NCI-H1417 treated with DMSO at 0.1 percent for 48 hours (cell line): ENCODE data around the gene SDR42E1.

Source experiments
- DNase-seq: peaks from one replicate; lab custom pipeline; 2025; lab: John Stamatoyannopoulos, UW

The SDR42E1 gene, protein sequence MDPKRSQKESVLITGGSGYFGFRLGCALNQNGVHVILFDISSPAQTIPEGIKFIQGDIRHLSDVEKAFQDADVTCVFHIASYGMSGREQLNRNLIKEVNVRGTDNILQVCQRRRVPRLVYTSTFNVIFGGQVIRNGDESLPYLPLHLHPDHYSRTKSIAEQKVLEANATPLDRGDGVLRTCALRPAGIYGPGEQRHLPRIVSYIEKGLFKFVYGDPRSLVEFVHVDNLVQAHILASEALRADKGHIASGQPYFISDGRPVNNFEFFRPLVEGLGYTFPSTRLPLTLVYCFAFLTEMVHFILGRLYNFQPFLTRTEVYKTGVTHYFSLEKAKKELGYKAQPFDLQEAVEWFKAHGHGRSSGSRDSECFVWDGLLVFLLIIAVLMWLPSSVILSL

DNA sequence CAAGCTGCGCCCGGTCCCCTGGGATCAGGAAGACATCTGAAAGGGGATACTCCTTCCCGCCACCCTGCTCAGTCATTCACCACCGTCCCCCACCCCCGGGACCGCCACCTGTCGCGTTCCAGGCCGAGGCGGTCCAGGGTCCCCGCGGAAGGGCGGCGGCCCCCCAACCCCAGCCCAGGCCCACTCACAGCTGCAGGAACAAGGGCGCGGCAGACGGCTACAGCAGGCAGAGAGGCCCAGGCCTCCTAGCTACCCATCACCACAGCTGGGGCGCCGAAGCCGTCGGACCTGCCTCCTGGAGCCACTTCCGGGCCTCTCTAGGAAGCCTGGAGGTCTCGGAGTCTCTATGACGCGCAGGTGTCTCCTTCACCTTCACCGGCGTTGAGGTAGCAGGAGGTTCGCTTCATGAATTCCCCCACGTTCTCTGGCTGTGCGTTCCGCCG is at the start of gene SDR42E1:
Gene SDR42E1, minus strand, starts transcription at position 272 of the 443 bp plus-strand sequence. CDS start 10,612 bp downstream, outside the sequence.
- DNase-seq, result no peak

DNA sequence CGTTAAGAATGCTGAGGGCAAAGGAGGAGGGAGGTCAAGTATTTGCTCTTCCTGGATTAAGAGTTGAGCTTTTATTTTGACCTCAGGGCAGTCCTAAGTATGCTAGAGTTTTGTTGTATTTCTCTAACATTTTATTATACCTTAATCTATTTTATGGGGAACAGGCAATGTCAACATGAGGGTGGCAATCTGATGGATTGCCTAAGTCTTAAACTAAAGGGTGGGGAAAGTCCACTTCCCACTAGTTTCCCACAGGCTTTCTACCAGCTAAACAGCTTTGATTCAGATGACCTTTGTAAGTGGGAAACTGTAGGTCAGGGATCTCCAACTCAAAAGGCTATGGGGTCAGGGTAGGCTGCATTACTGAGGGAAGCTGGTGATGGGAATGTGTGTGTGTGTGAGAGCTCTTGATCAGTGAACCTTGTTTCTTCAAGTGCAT is 48.7 kb upstream of the SDR42E1 start:
- DNase-seq, result no peak

DNA sequence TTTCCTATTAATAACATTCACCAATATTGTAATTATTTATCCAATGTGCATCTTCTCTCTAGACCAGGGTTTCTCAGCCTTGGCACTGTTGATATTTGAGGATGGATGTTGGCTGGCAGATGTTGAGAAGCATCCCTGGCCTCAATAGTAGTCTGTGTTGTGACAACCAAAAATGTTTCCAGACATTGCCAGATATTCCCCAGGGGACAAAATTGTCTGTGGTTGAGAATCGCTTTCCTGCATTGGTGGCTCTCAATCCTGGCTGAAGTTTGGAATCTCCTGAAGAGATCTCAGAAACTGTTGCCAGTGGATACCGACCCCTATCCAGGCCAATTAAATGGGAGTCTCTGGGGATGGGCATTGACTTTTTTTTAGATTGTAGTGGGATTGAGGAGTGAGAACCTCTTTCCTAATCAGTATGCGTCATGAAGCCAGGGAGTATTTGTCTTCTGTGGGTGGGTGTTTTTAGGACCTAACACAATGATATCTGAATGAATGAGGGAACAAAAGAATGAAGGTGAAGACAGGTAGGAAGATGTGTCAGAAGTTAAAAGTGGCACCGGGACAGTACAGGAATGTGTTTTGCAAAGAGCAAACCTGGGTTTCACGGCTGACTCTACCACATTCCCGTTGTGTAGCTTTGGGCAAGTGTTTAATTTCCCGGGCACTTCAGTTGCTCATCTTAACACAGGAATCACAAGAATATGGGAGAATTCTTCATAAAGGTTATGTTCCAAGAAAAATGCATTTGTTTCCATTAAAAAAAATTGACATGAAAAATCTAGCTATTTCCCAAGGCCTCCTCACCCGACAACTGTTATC is 48.1 kb upstream of the SDR42E1 start:
- DNase-seq, result no peak

DNA sequence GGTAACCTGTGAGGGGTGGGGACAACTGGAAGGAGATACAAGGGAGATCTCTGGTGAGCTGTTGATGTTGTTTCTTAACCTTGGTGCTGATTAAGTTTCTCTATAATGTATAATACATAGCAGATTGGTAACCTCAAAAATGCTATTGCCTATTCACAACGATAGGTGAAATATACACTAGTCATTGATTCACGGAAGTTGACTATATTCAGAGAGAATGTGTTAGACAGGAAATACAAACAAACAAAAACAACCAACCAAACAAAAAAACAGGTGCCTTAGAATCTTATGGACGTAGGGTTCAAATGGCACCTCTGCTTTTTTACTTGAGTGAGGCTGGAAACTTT is 45.3 kb upstream of the SDR42E1 start:
- no peak for DNase-seq

DNA sequence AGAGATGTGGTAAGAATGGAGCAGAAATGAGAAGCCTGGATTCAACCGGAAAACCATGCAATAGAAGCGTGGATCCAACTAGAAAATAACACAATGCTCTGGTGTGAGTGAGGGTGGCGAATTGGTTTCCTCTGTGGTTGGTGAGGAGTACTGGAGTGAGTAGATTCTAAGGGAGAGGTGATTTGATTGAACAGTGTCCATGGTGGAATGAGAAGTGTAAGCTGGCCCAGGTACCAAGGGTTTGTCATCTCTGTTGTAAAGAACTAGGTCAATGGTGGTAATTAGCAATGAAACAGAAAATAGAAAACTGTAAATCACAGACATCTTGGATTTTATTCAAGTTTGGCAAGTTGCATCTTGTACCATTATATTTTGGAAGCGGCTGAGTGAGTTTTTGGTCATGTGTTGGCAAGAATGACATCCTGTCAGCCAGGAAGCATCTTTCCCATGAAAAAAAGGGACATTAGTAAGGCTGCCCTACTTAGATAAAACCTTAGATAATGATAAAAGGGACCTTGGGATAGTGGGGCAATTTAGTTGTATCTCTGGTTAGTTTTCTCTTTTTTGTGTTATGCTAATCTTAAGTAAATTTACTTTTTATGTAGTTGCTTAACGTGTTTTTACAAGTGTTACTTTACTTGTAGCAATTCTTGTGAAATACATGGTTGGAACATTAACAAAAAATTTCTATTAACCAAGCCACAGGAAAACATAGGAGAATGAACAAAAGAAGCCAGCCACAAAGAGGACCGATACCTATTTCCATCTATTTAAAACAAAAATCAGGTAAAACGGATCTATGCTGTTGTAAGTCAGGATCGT is 44.7 kb upstream of the SDR42E1 start:
- no peak for DNase-seq

DNA sequence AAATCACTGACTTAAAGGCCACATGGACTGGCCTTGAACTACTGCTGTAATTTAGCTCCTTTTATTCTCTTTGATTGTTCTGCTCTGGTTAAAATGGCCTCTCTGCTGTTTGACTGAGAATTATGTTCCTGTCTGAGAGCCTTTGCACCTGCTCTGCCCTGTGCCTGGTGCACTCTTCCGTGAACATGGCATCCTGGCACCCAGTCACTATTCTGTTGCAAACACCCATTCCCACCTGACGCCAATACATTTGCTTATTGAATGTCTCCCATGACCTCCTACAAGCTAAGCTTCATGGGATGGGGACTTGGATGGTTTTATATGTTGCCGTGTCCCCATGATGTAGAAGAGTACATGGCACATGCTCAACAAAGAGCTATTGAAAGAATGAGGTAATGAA is 43.8 kb upstream of the SDR42E1 start:
- DNase-seq, result no peak

DNA sequence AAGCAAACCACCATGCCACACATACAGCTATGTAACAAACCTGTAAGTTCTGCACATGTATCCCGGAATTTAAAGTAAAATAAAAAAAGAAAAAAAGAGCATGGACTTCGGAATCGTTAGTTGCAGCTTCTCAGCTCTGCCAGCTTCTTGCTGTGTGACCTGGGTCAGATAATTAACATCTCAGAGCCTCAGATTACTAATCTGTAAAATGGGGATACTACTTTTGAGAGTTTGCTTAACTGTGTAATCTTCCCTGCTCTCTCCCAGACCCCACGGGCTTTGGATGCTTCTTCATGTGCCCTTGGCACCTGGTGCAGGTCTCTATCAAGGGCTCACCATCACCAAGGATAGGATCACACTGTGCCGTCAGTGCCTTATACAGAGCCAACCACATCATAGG is 40.4 kb upstream of the SDR42E1 start:
- no peak for DNase-seq

DNA sequence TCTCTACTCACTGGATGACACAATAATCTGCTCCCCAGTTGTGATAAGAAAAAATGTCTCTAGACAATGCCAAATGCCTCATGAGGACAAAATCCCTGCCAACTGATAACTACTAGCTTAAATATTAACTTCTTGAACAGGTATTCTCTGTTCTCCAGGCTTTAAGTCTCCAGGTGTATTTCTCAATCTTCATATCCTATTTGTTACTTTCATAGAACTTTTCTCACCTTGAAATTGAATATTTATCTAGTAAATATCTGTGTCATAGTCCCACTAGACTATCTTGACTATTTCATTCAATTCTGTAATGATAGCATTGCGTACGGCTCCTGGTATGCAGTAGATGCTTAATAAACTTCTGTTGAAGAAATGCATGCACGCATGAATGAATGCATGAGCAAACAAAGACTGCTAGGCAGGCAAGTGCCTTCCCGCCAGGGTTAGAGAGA is 39.7 kb upstream of the SDR42E1 start:
- no peak for DNase-seq

DNA sequence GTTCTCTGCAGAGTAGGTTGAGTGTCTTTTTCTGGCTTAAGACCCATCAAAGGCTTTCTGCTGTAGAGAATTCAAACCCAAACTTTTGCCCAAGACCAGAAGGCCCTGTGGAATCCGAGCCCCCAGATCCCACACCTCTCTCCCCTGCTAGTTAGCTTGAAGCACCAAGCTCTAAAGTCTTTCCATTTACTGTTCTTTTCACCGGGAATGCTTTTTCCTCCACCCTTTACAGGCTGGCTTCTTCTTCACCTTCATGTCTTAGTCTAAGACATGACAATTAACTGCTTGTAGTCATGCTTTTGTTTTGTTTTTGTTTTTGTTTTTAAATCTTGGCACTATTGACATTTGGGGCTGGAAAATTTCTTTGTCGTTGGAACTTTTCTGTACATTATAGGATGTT is 39.2 kb upstream of the SDR42E1 start:
- no peak for DNase-seq

DNA sequence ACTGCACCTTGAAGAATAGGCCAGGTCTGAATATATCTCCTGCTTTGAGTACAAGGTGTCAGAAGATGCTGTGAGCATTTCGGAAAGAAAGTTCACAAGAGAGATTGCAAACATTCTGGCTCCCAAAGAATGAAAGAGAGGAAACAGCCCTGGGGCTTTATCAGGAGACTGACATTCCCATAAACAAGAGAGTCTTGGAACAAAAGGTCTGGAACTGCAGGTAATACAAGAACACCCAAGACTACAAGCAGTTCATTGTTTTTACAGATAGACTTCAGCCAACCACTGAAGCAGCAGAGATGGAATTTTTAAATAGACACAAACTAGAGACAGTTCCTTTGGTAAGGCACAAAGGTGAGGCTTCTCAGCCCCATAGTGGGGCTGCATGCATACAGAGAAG is 38.2 kb upstream of the SDR42E1 start:
- no peak for DNase-seq

DNA sequence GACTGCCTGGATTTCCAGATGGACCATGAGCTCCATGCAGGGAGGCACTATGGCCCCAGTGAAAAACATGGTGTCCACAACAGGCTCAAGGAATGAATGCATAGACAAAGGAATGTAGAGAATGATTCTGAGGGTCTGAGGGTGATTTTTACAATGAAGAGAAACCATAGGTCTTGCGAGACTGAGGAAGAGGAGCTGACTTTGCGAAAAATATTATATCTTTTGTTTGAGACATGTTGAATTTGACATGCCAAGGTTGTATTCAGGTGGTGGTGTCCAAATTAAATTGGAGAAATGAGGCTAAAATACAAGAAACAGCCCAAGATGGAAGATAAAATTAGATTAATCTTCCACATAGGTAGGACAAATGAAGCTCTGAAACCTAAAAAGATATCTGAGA is 36.5 kb upstream of the SDR42E1 start:
- DNase-seq, result no peak

DNA sequence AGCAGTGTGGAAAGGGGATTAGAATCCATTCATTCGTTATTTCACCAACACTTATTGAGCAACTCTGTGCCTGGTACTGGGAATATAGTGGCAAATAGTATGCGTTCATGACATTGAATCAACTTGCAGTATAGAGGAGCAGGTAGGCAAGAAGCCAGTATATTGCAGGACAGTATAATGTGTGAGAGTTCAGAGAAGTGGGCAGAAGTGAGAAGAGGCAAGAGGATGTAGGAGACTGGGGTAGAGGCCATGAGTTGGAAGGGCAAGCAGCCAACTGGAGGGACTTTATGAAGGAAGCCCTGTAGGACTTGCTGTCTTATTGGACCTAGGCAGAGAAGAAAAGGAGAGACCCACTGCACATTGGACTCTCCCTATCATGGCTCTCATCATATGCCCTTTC is 36.1 kb upstream of the SDR42E1 start:
- no peak for DNase-seq

DNA sequence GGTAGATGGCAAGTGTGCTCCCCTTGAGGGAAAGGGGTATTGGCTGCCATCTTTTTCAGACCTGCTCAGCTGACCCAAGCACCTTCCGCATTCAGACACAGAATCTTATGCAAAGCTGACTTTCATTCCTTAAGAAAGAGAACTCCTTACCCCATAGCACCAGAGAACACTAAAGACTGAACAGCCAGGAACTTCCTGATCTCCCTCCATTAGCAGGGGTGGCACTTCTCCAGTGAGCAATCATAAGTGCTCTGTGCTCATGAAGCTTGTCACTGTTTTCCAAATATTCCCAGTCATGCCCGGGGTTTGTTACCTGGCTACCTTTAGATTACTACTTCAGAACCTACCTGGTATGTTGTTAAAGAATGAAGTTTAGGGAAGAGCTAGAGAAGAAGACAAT is 35.7 kb upstream of the SDR42E1 start:
- DNase-seq, result no peak

DNA sequence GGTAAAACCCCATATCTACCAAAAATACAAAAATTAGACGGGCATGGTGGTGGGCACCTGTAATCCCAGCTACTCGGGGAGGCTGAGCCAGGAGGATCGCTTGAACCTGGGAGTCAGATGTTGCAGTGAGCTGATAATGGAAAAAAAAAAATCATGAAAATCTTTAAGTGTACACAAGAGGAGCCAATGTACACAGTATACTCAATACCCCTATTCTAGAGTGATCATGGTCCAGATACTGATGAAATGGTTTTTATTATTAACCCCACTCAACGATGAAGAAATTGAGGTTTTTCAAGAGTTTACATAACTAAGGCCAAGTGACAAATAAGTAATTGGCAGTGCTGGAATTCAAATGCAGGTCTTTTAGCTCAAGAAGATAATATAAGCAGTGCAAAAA is 35.3 kb upstream of the SDR42E1 start:
- no peak for DNase-seq

DNA sequence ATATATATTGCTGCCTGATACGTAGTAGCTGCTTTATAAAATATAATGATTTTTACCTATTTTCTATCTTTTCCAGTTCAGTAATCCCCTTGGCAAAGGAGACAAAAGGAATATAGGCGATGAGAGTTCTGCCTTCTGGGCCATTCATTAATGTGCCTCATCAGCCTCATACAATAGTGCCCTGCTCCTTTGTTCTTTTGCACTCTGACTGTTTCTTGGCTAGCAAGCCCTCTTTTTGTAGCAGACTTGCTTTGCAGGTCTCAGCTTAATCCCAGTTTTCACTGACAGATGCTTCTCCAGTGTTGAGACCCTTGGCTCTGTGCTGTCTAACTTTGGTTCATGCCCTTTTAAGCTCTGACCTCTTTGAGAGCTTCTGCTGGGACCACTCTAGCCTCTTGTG is 34.2 kb upstream of the SDR42E1 start:
- DNase-seq, result no peak

DNA sequence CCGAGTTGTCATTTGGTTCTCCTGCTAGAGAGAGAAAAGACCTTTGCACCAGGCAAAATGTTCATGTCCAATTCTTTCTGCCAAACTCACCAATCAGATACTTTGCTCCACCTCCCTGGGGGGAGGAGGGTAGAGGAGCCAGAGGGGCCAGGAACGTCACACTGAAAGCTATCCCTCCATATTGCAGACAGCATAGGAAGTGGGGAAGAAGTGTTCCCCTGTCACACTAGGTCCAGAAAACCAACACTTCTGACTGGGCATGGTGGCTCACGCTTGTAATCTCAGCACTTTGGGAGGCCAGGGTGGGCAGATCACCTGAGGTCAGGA is 33.3 kb upstream of the SDR42E1 start:
- DNase-seq, result no peak

DNA sequence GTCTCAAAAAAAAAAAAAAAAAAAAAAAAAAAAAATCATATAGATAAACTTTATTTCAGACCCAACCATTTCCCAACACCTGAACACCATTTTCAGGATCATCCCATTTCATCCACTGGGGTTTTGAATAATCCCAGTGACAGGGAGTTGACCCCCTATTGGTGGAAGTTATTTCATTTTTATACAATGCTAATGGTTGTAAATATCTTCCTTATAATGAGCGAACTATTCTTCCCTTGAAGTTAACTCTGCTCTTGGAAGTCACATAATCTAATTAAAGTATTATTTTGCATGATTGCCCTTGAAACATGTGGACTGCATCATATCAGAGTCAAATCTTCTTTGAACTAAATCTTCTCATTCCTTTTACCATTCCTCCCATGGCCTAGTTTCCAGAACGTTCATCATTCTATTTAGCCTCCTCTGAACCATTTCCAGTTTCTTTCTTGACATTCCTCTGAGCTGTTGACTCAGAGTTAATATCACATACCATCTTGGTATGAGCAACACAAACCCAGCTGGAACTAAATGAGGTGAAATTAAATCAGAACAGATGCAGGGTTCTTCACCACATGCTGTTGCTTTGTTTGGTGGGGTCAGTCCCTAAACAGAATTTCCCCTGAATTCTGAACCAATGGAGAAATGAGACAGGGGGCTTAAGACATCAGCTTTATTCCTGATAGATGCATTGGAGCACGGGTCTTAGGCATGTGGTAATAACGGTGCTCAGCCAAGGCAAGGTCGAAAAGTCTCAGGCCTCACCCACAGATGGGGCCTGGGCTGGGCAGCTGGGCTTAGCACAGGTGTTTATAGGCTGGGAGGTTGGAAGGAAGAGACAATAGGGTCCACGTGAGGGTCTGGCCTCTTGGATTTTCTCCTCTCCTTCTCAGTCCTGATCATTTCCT is 32.7 kb upstream of the SDR42E1 start:
- no peak for DNase-seq

DNA sequence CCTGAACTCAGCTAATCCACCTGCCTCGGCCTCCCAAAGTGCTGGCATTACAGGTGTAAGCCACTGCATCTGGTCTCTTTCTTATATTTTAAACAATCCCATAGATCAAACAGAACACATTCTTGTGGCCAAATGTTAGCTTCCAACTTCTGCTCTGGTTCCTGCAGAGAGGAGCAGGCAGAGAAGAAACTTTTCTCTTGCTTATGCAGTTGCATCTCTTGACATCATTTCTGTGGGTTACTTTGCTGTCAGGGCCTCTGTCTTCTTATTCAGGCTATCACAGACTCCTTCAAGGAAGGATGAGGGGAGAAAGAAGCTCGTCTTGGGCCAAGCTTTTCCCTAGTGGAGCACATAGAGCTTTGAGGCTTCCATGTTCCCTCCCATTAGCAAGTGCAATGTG is 31.6 kb upstream of the SDR42E1 start:
- DNase-seq, result no peak

DNA sequence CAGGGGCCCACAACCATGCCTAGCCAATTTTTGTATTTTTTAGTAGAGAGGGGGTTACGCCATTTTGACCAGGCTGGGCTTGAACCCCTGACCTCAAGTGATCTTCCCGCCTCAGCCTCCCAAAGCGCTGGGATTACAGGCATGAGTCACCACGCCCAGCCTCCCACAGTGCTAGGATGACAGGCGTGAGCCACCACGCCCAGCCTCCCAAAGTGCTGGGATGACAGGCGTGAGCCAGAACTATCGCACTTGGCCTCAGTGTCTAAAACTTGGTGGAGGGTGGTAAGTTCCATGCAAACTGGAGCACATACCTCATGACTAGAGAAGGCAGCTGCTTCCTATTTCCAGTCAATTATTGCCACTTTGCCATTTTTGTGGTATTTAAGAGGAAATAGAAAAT is 30.9 kb upstream of the SDR42E1 start:
- no peak for DNase-seq

DNA sequence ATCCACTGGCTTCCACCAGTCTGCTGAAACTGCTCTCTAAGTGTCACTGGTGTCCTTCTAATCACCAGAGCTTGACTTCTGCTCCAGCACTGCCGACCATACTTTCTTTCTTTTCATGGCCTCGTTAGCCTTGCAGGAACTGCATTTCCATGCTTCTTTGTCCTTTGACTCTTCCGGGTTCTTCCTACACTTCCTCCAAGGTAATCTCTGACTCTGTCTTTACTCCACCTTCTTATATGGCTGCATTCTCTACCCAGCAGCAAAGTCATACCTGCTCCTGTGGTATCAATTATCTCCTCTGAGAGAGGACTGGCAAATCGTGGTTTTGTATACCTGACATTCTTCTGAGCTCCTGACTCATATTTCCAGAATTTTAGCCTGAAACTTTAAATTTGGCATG is 30.3 kb upstream of the SDR42E1 start:
- no peak for DNase-seq

DNA sequence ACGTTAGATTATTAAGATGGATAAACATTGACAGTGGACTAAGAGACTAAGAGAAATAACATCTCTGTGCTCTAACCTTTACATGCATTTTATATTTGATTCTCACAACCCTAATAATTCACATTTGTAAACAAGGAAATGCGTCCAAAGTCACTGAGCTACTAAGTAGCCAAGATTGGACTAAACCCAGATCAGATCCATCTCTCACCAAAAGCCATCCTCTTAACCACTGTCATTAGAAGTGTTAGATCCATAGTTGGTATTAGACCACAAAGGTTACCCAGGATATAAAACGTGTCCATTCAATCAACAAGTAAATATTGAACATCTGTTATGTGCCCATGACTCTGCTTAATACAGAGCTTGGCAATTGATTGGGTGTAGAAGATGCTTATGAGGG is 29.0 kb upstream of the SDR42E1 start:
- DNase-seq, result no peak

DNA sequence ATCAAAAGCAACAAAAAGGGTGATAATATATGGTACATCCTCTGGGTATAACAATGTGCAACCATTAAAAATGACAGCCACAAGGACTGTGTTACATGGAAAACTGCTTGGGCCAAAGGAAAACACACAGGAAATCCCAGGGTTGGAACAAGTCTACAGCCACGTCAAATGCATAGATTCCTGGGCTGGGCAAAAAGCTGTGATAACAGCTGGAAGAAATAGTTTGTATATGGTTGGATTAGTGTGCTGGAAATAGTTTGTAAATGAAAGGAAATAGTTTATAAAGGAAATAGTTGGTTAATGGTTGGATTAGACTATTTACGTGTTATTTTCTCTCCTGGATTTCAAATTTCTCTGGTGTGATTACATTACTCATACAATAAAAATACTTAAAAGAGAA is 26.4 kb upstream of the SDR42E1 start:
- DNase-seq, result no peak
